K562 (cell line): ENCODE data around the gene HEATR9. TPM values are rescaled to one million over a fixed set of nuclear protein-coding genes. Genes with fewer than 3 reads are reported as not detected.

ENCODE experiments used
- ATAC-seq: fragments of 200-7000 bp; cut with Tn5 transposase; 3 replicates; pipeline ENCODE4 v1.9.1; 2020; ENCODE audit warnings: moderate library complexity
- BruUV-seq: library from RNA; stranded (reverse); fragments of 400-500 nt; replicated peaks from 2 replicates; lab custom pipeline; 2021; lab: Mats Ljungman, UMichigan
- CTCF ChIA-PET: fragments of 300-600 bp; formaldehyde crosslinking; extraction: SDS; loops from one replicate; lab custom pipeline; 2021; ENCODE audit warnings: low intra/inter-chr PET ratio; lab: Yijun Ruan, JAX
- POLR2A ChIA-PET: fragments of 300-600, 350-650 bp; sonication (Branson Sonifier 250); formaldehyde crosslinking; extraction: SDS; loops from one replicate; lab custom pipeline; 2021; ENCODE audit warnings: antibody characterized with exemption, inconsistent platforms; lab: Yijun Ruan, JAX
- DNase-seq, 4 experiments: peaks; one replicate each; pipeline versions ENCODE4 v3.0.0 to v3.0.0-alpha.2; 2011 to 2018; ENCODE audit warnings: low spot score in 3 of 4, mixed read lengths in 3 of 4; ENCODE audit errors: extremely low read depth in 1 of 4
- FAIRE-seq: peaks from 2 replicates; lab custom pipeline; 2011; peaks lifted over from hg19 to GRCh38; lab: Jason Lieb, UNC
- H2AFZ ChIP-seq: 2 replicates; pipeline ENCODE4 v1.6.0; 2011; ENCODE audit warnings: low read depth, low read length, control low read depth, inconsistent platforms
- H3K27ac ChIP-seq: fragments of 200-600 bp; 3 replicates; pipeline ENCODE4 v1.8.0; 2011; ENCODE audit warnings: low read depth, mild to moderate bottlenecking, control low read depth, inconsistent platforms, low read length, moderate library complexity, mixed read lengths; ENCODE audit errors: extremely low read depth
- H3K27me3 ChIP-seq, 2 experiments: fragments of 300-600 bp in 1 of 2; 2 replicates in 1 of 2; 3 replicates in 1 of 2; pipeline versions ENCODE4 v1.6.0 to v1.8.0; 2011; ENCODE audit warnings: inconsistent platforms in 2 of 2, low read length in 2 of 2, mild to moderate bottlenecking in 1 of 2, mixed read lengths in 1 of 2, moderate library complexity in 1 of 2; ENCODE audit not compliant: control insufficient read depth in 2 of 2, insufficient read depth in 2 of 2
- H3K36me3 ChIP-seq: fragments of 300-600 bp; 3 replicates; pipeline ENCODE4 v1.8.0; 2011; ENCODE audit warnings: mild to moderate bottlenecking, low read length, inconsistent platforms; ENCODE audit not compliant: control insufficient read depth, insufficient read depth
- H3K4me1 ChIP-seq, 2 experiments: fragments of 200-600 bp in 1 of 2; replicated peaks in 1 of 2; 2 replicates in 1 of 2; 3 replicates in 1 of 2; pipeline versions ENCODE4 v1.5.1 to v1.8.0; 2011; ENCODE audit warnings: inconsistent platforms in 2 of 2, low read length in 2 of 2, mild to moderate bottlenecking in 1 of 2, mixed read lengths in 1 of 2, moderate library complexity in 1 of 2; ENCODE audit not compliant: control insufficient read depth in 2 of 2, insufficient read depth in 2 of 2
- H3K4me2 ChIP-seq: 2 replicates; pipeline ENCODE4 v1.6.1; 2011; ENCODE audit warnings: low read length, control low read depth, inconsistent platforms, mixed read lengths; ENCODE audit not compliant: insufficient read depth
- H3K4me3 ChIP-seq: fragments of 200-600 bp; sonication (generic), shearing (Covaris generic); 2 replicates; pipeline ENCODE4 v1.5.1; 2016; ENCODE audit warnings: control low read depth, inconsistent platforms
- H3K79me2 ChIP-seq: fragments of 200-600 bp; 3 replicates; pipeline ENCODE4 v1.8.0; 2011; ENCODE audit warnings: low read length, inconsistent platforms; ENCODE audit not compliant: control insufficient read depth, insufficient read depth
- H3K9ac ChIP-seq, 2 experiments: 2 replicates each; pipeline versions ENCODE4 v1.6.0 to v1.6.1; 2011; ENCODE audit warnings: low read depth in 2 of 2, low read length in 2 of 2, control low read depth in 1 of 2, inconsistent platforms in 1 of 2, mild to moderate bottlenecking in 1 of 2, mixed read lengths in 1 of 2; ENCODE audit not compliant: insufficient read depth in 1 of 2
- H3K9me1 ChIP-seq: one replicate; pipeline ENCODE4 v1.6.0; 2011; ENCODE audit warnings: inconsistent platforms, mild to moderate bottlenecking, low read length, moderate library complexity; ENCODE audit not compliant: control insufficient read depth, insufficient read depth
- H3K9me3 ChIP-seq: replicated peaks from 2 replicates; pipeline ENCODE4 v1.5.1; 2011; ENCODE audit warnings: low read depth, low read length, inconsistent platforms; ENCODE audit not compliant: control insufficient read depth, insufficient read depth
- H4K20me1 ChIP-seq: replicated peaks from 2 replicates; pipeline ENCODE4 v1.6.1; 2011; ENCODE audit warnings: low read length, inconsistent platforms, mixed read lengths; ENCODE audit not compliant: control insufficient read depth, insufficient read depth
- ASH1L ChIP-seq: fragments of 450-650 bp; IDR thresholded peaks from 2 replicates; pipeline ENCODE4 v1.6.1; 2018; ENCODE audit warnings: borderline replicate concordance, mild to moderate bottlenecking, low read depth; ENCODE audit not compliant: partially characterized antibody
- BDP1 ChIP-seq: IDR thresholded peaks from 3 replicates; pipeline ENCODE4 v1.6.1; 2011; ENCODE audit not compliant: insufficient read length, insufficient read depth
- DNMT1 ChIP-seq: fragments of 450-650 bp; IDR thresholded peaks from 2 replicates; pipeline ENCODE4 v1.6.1; 2016; ENCODE audit warnings: antibody characterized with exemption, mild to moderate bottlenecking
- FOXJ2 ChIP-seq: fragments of 200-800 bp; sonication (Bioruptor generic); IDR thresholded peaks from 2 replicates; pipeline ENCODE4 v1.6.1; 2016; ENCODE audit warnings: missing genetic modification characterization, missing compliant biosample characterization
- NFRKB ChIP-seq: fragments of 450-650 bp; IDR thresholded peaks from 2 replicates; pipeline ENCODE4 v1.6.1; 2016; ENCODE audit warnings: low read depth
- NKRF ChIP-seq: fragments of 450-650 bp; IDR thresholded peaks from 2 replicates; pipeline ENCODE4 v1.6.1; 2016; ENCODE audit warnings: borderline replicate concordance
- SREBF2 ChIP-seq: sonication (generic); formaldehyde crosslinking; IDR thresholded peaks from 2 replicates; pipeline ENCODE4 v1.4.0; 2020; ENCODE audit warnings: mild to moderate bottlenecking, missing genetic modification reagents
- ZNF23 ChIP-seq: fragments of 250-450 bp; sonication (Bioruptor Pico); IDR thresholded peaks from 2 replicates; pipeline ENCODE4 v1.4.0; 2020; ENCODE audit warnings: mild to moderate bottlenecking
- ZNF316 ChIP-seq: fragments of 450-650 bp; IDR thresholded peaks from 2 replicates; pipeline ENCODE4 v1.6.1; 2016
- ZNF639 ChIP-seq, 2 experiments: fragments of 200-800 bp in 1 of 2; sonication (Bioruptor generic) in 1 of 2; sonication (generic) in 1 of 2; formaldehyde crosslinking in 1 of 2; IDR thresholded peaks in 1 of 2; conservative IDR thresholded peaks in 1 of 2; 2 replicates each; pipeline versions ENCODE4 v1.5.0 to v1.6.1; 2016 to 2020; ENCODE audit warnings: missing compliant biosample characterization in 1 of 2, missing genetic modification characterization in 1 of 2, missing genetic modification reagents in 1 of 2
- ZNF696 ChIP-seq: fragments of 250-450 bp; sonication (Bioruptor Pico); conservative IDR thresholded peaks from 2 replicates; pipeline ENCODE4 v1.4.0; 2020; ENCODE audit warnings: mild to moderate bottlenecking, moderate library complexity
- WGBS: fragments of 100-300 bp; shearing (Covaris generic); methylation state at CpG from one replicate; pipeline ENCODE4 v1.1.6; 2016; ENCODE audit warnings: low coverage, mixed read lengths; ENCODE audit not compliant: insufficient coverage; ENCODE audit errors: missing lambda C conversion rate; 5-methylcytosine and 5-hydroxymethylcytosine counted together
- in situ Hi-C: fragments of 300-500 bp; cut with MboI; formaldehyde crosslinking; loops from 4 replicates; pipeline ENCODE4 v1.15.0; 2018; ENCODE audit warnings: inconsistent platforms, mixed read lengths
- intact Hi-C: fragments of 100-400 bp; cut with micrococcal nuclease; formaldehyde crosslinking; loops from 2 replicates; pipeline ENCODE4 v1.14.2; 2022
- polyA plus RNA-seq, 8 experiments: library from polyadenylated mRNA; depleted of rRNA in 4 of 8; stranded (reverse) in 5 of 8; unstranded in 3 of 8; fragments of >200 nt; fragmentation: Nextera tagmentation in 2 of 8; fragmentation: Illumina TruSeq in 1 of 8; extraction: Ambion mirVana in 2 of 8; extraction: Trizol in 1 of 8; gene quantifications; 2 replicates each; pipeline versions ENCODE4 v1.2.1 to v1.2.3, GENCODE V29; 2011 to 2014; ENCODE audit warnings: inconsistent platforms in 1 of 8, missing spikeins in 1 of 8
- total RNA-seq, 7 experiments: library from RNA; depleted of rRNA in 6 of 7; stranded (reverse); fragments of >200 nt in 6 of 7; fragmentation: Illumina TruSeq in 2 of 7; extraction: Trizol in 2 of 7; gene quantifications; 2 replicates each; pipeline versions ENCODE4 v1.2.1 to v1.2.3, GENCODE V29; 2011 to 2021; ENCODE audit warnings: low replicate concordance in 1 of 7

Gene HEATR9
- total and polyA plus RNA-seq, 9 of the 15 experiments (the other 6 are each of a cell fraction or from before 2014, with no cell fraction given) = not detected

DNA sequence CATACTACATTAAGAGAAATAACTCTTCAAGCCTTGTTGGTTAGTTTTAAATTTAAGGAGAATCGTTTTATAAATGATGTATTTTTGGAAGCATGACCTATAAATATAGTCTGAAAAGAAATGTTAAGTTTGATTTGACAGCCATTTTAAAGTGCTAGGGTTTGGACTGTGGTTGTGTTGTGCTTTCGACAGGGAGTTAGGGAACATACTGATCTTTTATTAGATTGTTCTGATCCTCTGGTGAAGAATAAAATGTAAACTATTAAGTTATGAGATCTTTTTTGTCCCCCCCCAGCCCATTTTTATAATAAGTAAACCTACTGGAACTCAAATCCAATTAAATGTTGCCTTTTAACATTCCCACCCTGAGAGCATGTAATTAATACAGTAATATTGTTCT lies 47.4 kb downstream of the HEATR9 start (continued):
- TF ChIP-seq NKRF (no peak), BDP1 (no peak), ZNF23 (CRISPR knock-in tag) (no peak), ZNF696 (no peak), ASH1L (no peak), ZNF639 (CRISPR knock-in tag; conservative IDR thresholded peaks at IDR 0.05 in 1 of 2, IDR thresholded peaks at IDR 0.05 in 1 of 2) (no peak), SREBF2 (no peak)

DNA sequence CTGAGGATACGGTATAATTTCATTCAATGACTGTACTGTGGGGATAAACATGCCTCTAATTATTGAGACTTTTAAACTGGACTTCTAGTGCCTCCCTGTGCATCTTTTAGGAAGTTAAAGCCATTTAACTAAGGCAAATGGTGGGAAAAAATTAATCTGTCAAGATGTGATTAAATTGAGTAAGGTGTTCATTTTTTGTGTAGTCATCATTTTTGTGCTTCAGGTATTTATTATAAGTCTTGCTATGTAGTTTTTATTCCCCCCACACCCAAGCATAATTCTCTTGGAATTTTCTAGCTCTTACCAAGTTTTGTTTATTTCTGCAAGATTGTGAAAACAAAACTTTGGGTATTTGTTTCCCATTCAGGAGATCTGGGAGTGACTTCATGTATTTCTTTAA lies 49.2 kb downstream of the HEATR9 start:
- intact Hi-C loops = no loop called here
- Histone ChIP-seq H3K79me2 (peaks cover 73% of the 10 kb centered on the region), H3K27me3 (no peaks in the 10 kb centered on the region), H3K9ac (no peak overlapping the region), H3K4me2 (no peak overlapping the region), H2AFZ (no peak overlapping the region), H3K27ac (no peak overlapping the region), H3K4me3 (no peak overlapping the region), H4K20me1 (no peaks in the 10 kb centered on the region; the same call in 1 of the 2 replicates), H3K9me3 (no peaks in the 10 kb centered on the region), H3K4me1 (0 out of 5 replicates have a peak, but pooled peaks cover 0 to 3% of the 10 kb centered on the region in 2 experiments), H3K9me1 (no peaks in the 10 kb centered on the region), H3K36me3 (peaks cover 97% of the 10 kb centered on the region)
- ChIA-PET POLR2A (interaction anchor here (1.6 to 4.4 kb wide), 2 partner anchors 9 to 10 kb away, joined by 6 to 24 read pairs; partner anchors contain the start of gene TAF15), CTCF (interaction anchor here (1.5 kb wide), 1 partner anchor 56 kb away, joined by 5 read pairs; no protein-coding TSS in a partner anchor)
- ATAC-seq (no peak), DNase-seq (no peak), FAIRE-seq (no peak)
- BruUV-seq = no TSS peak
- 84% methylated on average over 1 of the region's 1 CpG for WGBS
- in situ Hi-C loops = no loop called here
- no peak for TF ChIP-seq FOXJ2 (tag)
- TF ChIP-seq DNMT1 = no peak
- peak; percentile 95 for TF ChIP-seq ZNF316
- TF ChIP-seq NFRKB = no peak
